WTC11 (cell line): Measurements from ENCODE around the gene AK9.

Experiments
- CTCF ChIP-seq: fragments of 200-600 bp; IDR thresholded peaks from 2 replicates; pipeline ENCODE4 v1.8.0; 2022; ENCODE audit warnings: antibody characterized with exemption
- JUN ChIP-seq: sonication (generic); formaldehyde crosslinking; IDR thresholded peaks from 2 replicates; pipeline ENCODE4 v1.8.0; 2023; ENCODE audit warnings: mild to moderate bottlenecking, missing genetic modification reagents
- NR2C2 ChIP-seq: sonication (generic); formaldehyde crosslinking; IDR thresholded peaks from 2 replicates; pipeline ENCODE4 v1.8.0; 2022; ENCODE audit warnings: mild to moderate bottlenecking, missing genetic modification reagents
- PRDM15 ChIP-seq: sonication (generic); formaldehyde crosslinking; IDR thresholded peaks from 2 replicates; pipeline ENCODE4 v1.8.0; 2022; ENCODE audit warnings: missing genetic modification reagents
- STAT6 ChIP-seq: sonication (generic); formaldehyde crosslinking; conservative IDR thresholded peaks from 2 replicates; pipeline ENCODE4 v1.8.1; 2023; ENCODE audit warnings: mild to moderate bottlenecking, low read depth, missing genetic modification reagents, moderate library complexity
- USF1 ChIP-seq: sonication (generic); formaldehyde crosslinking; IDR thresholded peaks from 2 replicates; pipeline ENCODE4 v1.8.0; 2022; ENCODE audit warnings: mild to moderate bottlenecking, missing genetic modification reagents

GRCh38 chr6:109526905-109527628 is 163.9 kb downstream of the AK9 start:
- peak; percentile 35; the same call in 1 of the 2 replicates for TF ChIP-seq CTCF
- no peak for TF ChIP-seq USF1 (CRISPR knock-in tag)
- TF ChIP-seq PRDM15 (CRISPR knock-in tag): no peak
- TF ChIP-seq JUN (CRISPR knock-in tag): no peak
- TF ChIP-seq STAT6 (CRISPR knock-in tag): no peak
- TF ChIP-seq NR2C2 (CRISPR knock-in tag): no peak
